ENCODE data around the gene CNST. TPM values are rescaled to one million over a fixed set of nuclear protein-coding genes. Genes with fewer than 3 reads are reported as not detected.

Gene CNST
- total RNA-seq, 1 donor from 2014 or later = 25.6 TPM

DNA sequence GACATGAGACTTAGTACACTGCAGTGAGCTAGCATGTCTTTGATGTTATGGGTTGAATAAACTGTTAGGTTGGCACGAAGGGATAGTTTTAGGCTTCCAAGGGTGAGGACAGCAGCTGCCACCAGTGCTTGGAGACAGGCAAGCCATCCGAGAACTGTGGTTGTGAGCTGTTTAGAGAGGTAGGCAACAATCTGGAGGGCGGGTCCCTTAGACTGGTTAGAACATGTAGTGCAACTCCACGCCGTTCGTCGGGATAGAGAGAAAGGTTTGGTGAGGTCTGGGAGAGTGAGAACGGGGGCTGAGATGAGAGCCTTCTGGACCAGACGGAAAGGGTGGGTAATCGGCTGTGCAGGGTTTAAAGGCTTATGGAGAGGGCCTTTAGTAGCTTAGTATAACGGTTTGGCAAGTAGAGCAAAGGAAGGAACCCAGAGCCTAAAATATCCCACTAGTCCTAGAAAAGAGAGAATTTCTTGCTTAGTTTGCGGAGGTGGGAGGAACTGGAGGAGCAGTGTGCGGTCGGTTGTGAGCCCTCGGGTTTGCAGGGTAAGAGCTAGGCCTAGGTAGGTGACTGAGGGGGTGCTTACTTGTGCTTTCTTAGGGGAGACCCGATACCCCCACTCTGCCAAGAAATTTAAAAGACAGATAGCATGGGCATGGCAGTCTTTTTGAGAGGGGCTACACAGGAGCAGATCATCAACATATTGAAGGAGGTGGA is 72.8 kb downstream of the CNST start:
- H3K27me3 ChIP-seq = no peaks in the 10 kb centered on the region
- H3K4me2 ChIP-seq = no peak overlapping the region
- peaks cover 3% of the 10 kb centered on the region for H3K9me3 Mint-ChIP-seq
- H3K4me1 Mint-ChIP-seq = no peaks in the 10 kb centered on the region
- H3K9ac ChIP-seq = no peak overlapping the region
- H3K27ac ChIP-seq = no peak overlapping the region
- no peak for DNase-seq (ENCODE audit: low spot score)
- no peaks in the 10 kb centered on the region for H4K20me1 ChIP-seq (ENCODE audit: low read depth)
- TF ChIP-seq, protein P1, sequence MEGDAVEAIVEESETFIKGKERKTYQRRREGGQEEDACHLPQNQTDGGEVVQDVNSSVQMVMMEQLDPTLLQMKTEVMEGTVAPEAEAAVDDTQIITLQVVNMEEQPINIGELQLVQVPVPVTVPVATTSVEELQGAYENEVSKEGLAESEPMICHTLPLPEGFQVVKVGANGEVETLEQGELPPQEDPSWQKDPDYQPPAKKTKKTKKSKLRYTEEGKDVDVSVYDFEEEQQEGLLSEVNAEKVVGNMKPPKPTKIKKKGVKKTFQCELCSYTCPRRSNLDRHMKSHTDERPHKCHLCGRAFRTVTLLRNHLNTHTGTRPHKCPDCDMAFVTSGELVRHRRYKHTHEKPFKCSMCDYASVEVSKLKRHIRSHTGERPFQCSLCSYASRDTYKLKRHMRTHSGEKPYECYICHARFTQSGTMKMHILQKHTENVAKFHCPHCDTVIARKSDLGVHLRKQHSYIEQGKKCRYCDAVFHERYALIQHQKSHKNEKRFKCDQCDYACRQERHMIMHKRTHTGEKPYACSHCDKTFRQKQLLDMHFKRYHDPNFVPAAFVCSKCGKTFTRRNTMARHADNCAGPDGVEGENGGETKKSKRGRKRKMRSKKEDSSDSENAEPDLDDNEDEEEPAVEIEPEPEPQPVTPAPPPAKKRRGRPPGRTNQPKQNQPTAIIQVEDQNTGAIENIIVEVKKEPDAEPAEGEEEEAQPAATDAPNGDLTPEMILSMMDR (IDR thresholded peaks at IDR 0.05) = no peak
- H3K27me3 Mint-ChIP-seq (ENCODE audit: insufficient read depth, low read depth) = no peaks in the 10 kb centered on the region
- peaks cover 15% of the 10 kb centered on the region for H3K36me3 Mint-ChIP-seq
- no peaks in the 10 kb centered on the region for H3K36me3 ChIP-seq
- no peak overlapping the region for H2AFZ ChIP-seq (replicated peaks)
- no peak overlapping the region for H3K4me3 ChIP-seq
- no peak overlapping the region for H3K4me3 Mint-ChIP-seq
- H3K4me1 ChIP-seq = no peaks in the 10 kb centered on the region
- H3K79me2 ChIP-seq (ENCODE audit: low read depth) = no peaks in the 10 kb centered on the region
- H3K27ac Mint-ChIP-seq = no peak overlapping the region
- no peaks in the 10 kb centered on the region for H3K9me3 ChIP-seq (ENCODE audit: low read depth)
- H3F3A ChIP-seq (ENCODE audit: low read depth) = no peaks in the 10 kb centered on the region

DNA sequence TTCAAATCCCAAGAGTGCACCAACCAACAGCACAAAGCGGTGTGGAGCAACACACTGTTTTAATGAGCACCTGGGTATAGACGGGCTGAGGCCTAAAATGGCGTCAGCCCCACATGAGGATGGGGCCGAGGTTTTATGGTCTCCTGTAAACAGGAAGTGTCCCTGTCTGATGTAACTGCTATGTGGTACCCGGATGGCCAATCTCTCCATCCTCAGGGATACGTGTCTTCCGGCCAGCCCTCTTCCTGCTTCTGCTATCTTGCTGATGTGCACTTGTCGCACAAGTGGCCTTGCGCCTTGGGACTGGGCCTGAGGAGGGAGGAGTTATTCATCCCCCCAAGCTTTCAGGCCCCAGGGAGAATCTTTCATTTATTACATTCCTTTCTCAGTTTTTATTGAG is 73.5 kb downstream of the CNST start:
- H3K27me3 Mint-ChIP-seq (ENCODE audit: insufficient read depth, low read depth) = no peaks in the 10 kb centered on the region
- no peak overlapping the region for H2AFZ ChIP-seq (replicated peaks)
- no peak for DNase-seq (ENCODE audit: low spot score)
- no peak overlapping the region for H3K4me3 Mint-ChIP-seq
- no peak overlapping the region for H3K9ac ChIP-seq
- TF ChIP-seq, protein P1 (IDR thresholded peaks at IDR 0.05) = no peak
- no peak for TF ChIP-seq EZH2 (IDR thresholded peaks at IDR 0.05)
- TF ChIP-seq EZH2phosphoT487 (IDR thresholded peaks at IDR 0.05) = no peak
- H3K4me2 ChIP-seq = no peak overlapping the region
- H3K27me3 ChIP-seq = no peaks in the 10 kb centered on the region
- H3K4me1 ChIP-seq = no peaks in the 10 kb centered on the region
- no peaks in the 10 kb centered on the region for H3K9me3 ChIP-seq (ENCODE audit: low read depth)
- H3K4me1 Mint-ChIP-seq = no peaks in the 10 kb centered on the region
- H3K27ac Mint-ChIP-seq = no peak overlapping the region
- no peak overlapping the region for H3K4me3 ChIP-seq
- peaks cover 3% of the 10 kb centered on the region for H3K9me3 Mint-ChIP-seq
- H3F3A ChIP-seq (ENCODE audit: low read depth) = no peaks in the 10 kb centered on the region
- peaks cover 16% of the 10 kb centered on the region for H3K36me3 Mint-ChIP-seq
- H3K27ac ChIP-seq = no peak overlapping the region
- no peaks in the 10 kb centered on the region for H4K20me1 ChIP-seq (ENCODE audit: low read depth)
- no peaks in the 10 kb centered on the region for H3K79me2 ChIP-seq (ENCODE audit: low read depth)
- H3K36me3 ChIP-seq = no peaks in the 10 kb centered on the region

DNA sequence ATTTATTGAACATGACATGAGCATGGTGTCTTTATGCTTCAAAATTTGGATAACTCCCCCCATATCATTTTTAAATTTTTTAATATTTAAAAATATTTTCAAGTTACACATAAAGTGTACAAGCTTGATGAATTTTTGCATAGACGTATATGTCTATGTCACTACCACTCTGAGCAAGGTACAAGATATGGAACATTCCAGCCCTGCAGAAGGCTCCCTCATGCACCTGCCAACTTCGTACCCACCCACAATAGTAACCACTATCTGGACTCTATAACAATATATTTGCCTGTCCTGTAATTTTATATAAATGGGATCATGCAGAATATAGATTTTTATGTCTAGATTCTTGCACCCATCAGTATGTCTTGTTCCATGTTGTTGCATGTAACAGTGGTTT is 74.5 kb downstream of the CNST start:
- Histone ChIP-seq H3K36me3 (no peaks in the 10 kb centered on the region), H3K27ac (no peak overlapping the region), H3K27me3 (no peaks in the 10 kb centered on the region), H3K4me1 (no peaks in the 10 kb centered on the region), H3K9me3 (ENCODE audit: low read depth) (no peaks in the 10 kb centered on the region), H3K79me2 (ENCODE audit: low read depth) (no peaks in the 10 kb centered on the region), H4K20me1 (ENCODE audit: low read depth) (no peaks in the 10 kb centered on the region), H3K9ac (no peak overlapping the region), H3F3A (ENCODE audit: low read depth) (no peaks in the 10 kb centered on the region), H3K4me2 (no peak overlapping the region), H3K4me3 (no peak overlapping the region), H2AFZ (replicated peaks) (no peak overlapping the region)
- H3K4me1 Mint-ChIP-seq = no peaks in the 10 kb centered on the region
- no peak for TF ChIP-seq EZH2phosphoT487 (IDR thresholded peaks at IDR 0.05)
- no peak for TF ChIP-seq EZH2 (IDR thresholded peaks at IDR 0.05)
- TF ChIP-seq, protein P1 (IDR thresholded peaks at IDR 0.05) = no peak
- no peak for DNase-seq (ENCODE audit: low spot score)
- peaks cover 3% of the 10 kb centered on the region for H3K9me3 Mint-ChIP-seq
- H3K27me3 Mint-ChIP-seq (ENCODE audit: insufficient read depth, low read depth) = no peaks in the 10 kb centered on the region
- H3K27ac Mint-ChIP-seq = no peak overlapping the region
- H3K4me3 Mint-ChIP-seq = no peak overlapping the region
- H3K36me3 Mint-ChIP-seq = peaks cover 16% of the 10 kb centered on the region

Data from neural progenitor cell (in vitro differentiated cells).